Heart left ventricle (tissue), 13 donors: ENCODE results near the gene NCKAP5L.

Source experiments
- CTCF ChIP-seq, 12 donors: fragments of 200-600 bp; sonication (generic) in 4 of 12; IDR thresholded peaks; one replicate each; pipeline versions ENCODE4 v1.5.0 to v1.8.0; 2018 to 2022; ENCODE audit warnings: antibody characterized with exemption in 12 of 12, mild to moderate bottlenecking in 5 of 12
- POLR2A ChIP-seq, 2 donors: fragments of 450-650 bp; IDR thresholded peaks; one replicate each; pipeline ENCODE4 v1.6.1; 2017; ENCODE audit warnings: antibody characterized with exemption in 2 of 2, mild to moderate bottlenecking in 2 of 2, moderate library complexity in 2 of 2
- donor health status: ischemic (EF 13 %, LVEDD 7.1; RV severe dilation, severe dysfunction).
- donor health status: DM: no; HTN: yes; CAD: no.
- donor health status: DM: no; HTN: no; CAD: no.
- donor health status: ischemic (EF 25% LVEDD 6.9; RV normal size, moderate dysfunction).
- donor health status: ischemic (EF 25% LVEDD 5.7; RV mildly dilated, moderate dysfunction).
- donor health status: ischemic (EF 35%, LVEDD 5.7; RV mildly dilated, moderate dysfunction).
- donor health status: nonischemic (EF 11% LVEDD 7.7; RV severe dilation, severe dysfunction).
- donor health status: DM: yes; HTN: yes; CAD: no.
- donor health status: PGD.
- donor health status: ischemic (EF 29% LVEDD 5.4; RV normal size, mild dysfunction).
- donor health status: nonischemic (EF 23%, LVEDD 6.1; RV moderate dilation, normal function).

- TF ChIP-seq CTCF (IDR thresholded peaks at IDR 0.05) (no peak), POLR2A (IDR thresholded peaks at IDR 0.05) (no peak)
These were observed 26.8 kb upstream of the NCKAP5L start for GRCh38 chr12:49854976-49855375.
